KMS-11 (cell line): ENCODE data around the gene SMG7.

Experiments
- H2AFZ ChIP-seq: fragments of 200-600 bp; sonication (generic); 2 replicates; pipeline ENCODE4 v1.6.1; 2016; ENCODE audit warnings: antibody characterized with exemption, mixed run types, low read depth
- H3K27ac ChIP-seq: fragments of 200-600 bp; sonication (generic); 2 replicates; pipeline ENCODE4 v1.6.1; 2016; ENCODE audit warnings: mild to moderate bottlenecking, mixed run types
- H3K27me3 ChIP-seq: fragments of 200-600 bp; sonication (generic); 2 replicates; pipeline ENCODE4 v1.6.1; 2017; ENCODE audit warnings: mild to moderate bottlenecking, low read depth, mixed run types, moderate library complexity; ENCODE audit not compliant: insufficient read depth
- H3K36me3 ChIP-seq: fragments of 200-600 bp; sonication (generic); 2 replicates; pipeline ENCODE4 v1.6.1; 2017; ENCODE audit warnings: mild to moderate bottlenecking, mixed run types; ENCODE audit not compliant: insufficient read depth
- H3K4me1 ChIP-seq: fragments of 200-600 bp; sonication (generic); 2 replicates; pipeline ENCODE4 v1.6.1; 2016; ENCODE audit warnings: mild to moderate bottlenecking, low read depth, mixed run types; ENCODE audit not compliant: poor library complexity, severe bottlenecking
- H3K4me2 ChIP-seq: fragments of 200-600 bp; sonication (generic); 2 replicates; pipeline ENCODE4 v1.7.0; 2016; ENCODE audit warnings: mild to moderate bottlenecking, mixed run types
- H3K4me3 ChIP-seq: fragments of 200-600 bp; sonication (generic); IDR thresholded peaks from 2 replicates; pipeline ENCODE4 v1.6.1; 2017; ENCODE audit warnings: low read depth, low read length, mixed read lengths; ENCODE audit not compliant: insufficient read depth
- H3K79me2 ChIP-seq: fragments of 200-600 bp; sonication (generic); 2 replicates; pipeline ENCODE4 v1.6.1; 2016; ENCODE audit warnings: low read depth, mixed run types; ENCODE audit not compliant: insufficient read depth
- H3K9ac ChIP-seq: fragments of 200-600 bp; sonication (generic); 2 replicates; pipeline ENCODE4 v1.6.1; 2016; ENCODE audit warnings: mild to moderate bottlenecking, mixed run types
- H4K20me1 ChIP-seq: fragments of 200-600 bp; sonication (generic); 2 replicates; pipeline ENCODE4 v1.6.1; 2016; ENCODE audit warnings: mild to moderate bottlenecking, mixed run types; ENCODE audit not compliant: insufficient read depth
- CTCF ChIP-seq: fragments of 200-600 bp; sonication (generic); conservative IDR thresholded peaks from 2 replicates; pipeline ENCODE4 v1.6.1; 2017; ENCODE audit warnings: low read depth, mild to moderate bottlenecking, antibody characterized with exemption, low read length, moderate library complexity, mixed read lengths

The SMG7 gene

GRCh38 chr1:183544598-183545297 is 72.4 kb downstream of the SMG7 start:
- H3K36me3 ChIP-seq = peaks cover 39% of the 10 kb centered on the region; the same call in 1 of the 2 replicates
- H3K4me1 ChIP-seq = no peaks in the 10 kb centered on the region
- no peaks in the 10 kb centered on the region for H4K20me1 ChIP-seq
- no peak overlapping the region for H2AFZ ChIP-seq
- no peak overlapping the region for H3K27ac ChIP-seq
- no peak overlapping the region for H3K9ac ChIP-seq
- no peaks in the 10 kb centered on the region for H3K79me2 ChIP-seq
- no peak overlapping the region for H3K4me3 ChIP-seq
- TF ChIP-seq CTCF = no peak
- no peaks in the 10 kb centered on the region for H3K27me3 ChIP-seq
- H3K4me2 ChIP-seq = no peak overlapping the region

GRCh38 chr1:183546427-183546826 is 74.1 kb downstream of the SMG7 start:
- no peak overlapping the region for H2AFZ ChIP-seq
- no peak overlapping the region for H3K4me2 ChIP-seq
- H4K20me1 ChIP-seq = no peaks in the 10 kb centered on the region
- no peaks in the 10 kb centered on the region for H3K27me3 ChIP-seq
- H3K9ac ChIP-seq = no peak overlapping the region
- H3K79me2 ChIP-seq = no peaks in the 10 kb centered on the region
- H3K4me3 ChIP-seq = no peak overlapping the region
- H3K27ac ChIP-seq = no peak overlapping the region
- H3K4me1 ChIP-seq = no peaks in the 10 kb centered on the region
- TF ChIP-seq CTCF = no peak
- peaks cover 41% of the 10 kb centered on the region; the same call in 1 of the 2 replicates for H3K36me3 ChIP-seq

GRCh38 chr1:183548116-183548515 is 75.8 kb downstream of the SMG7 start:
- TF ChIP-seq CTCF = no peak
- H3K4me1 ChIP-seq = no peaks in the 10 kb centered on the region
- H3K79me2 ChIP-seq = no peaks in the 10 kb centered on the region
- no peak overlapping the region for H3K9ac ChIP-seq
- no peaks in the 10 kb centered on the region for H3K27me3 ChIP-seq
- no peak overlapping the region for H2AFZ ChIP-seq
- H4K20me1 ChIP-seq = no peaks in the 10 kb centered on the region
- H3K4me3 ChIP-seq = no peak overlapping the region
- H3K27ac ChIP-seq = no peak overlapping the region
- peaks cover 36% of the 10 kb centered on the region; the same call in 1 of the 2 replicates for H3K36me3 ChIP-seq
- H3K4me2 ChIP-seq = no peak overlapping the region

- Histone ChIP-seq H3K36me3 (peaks cover 28% of the 10 kb centered on the region; the same call in 1 of the 2 replicates), H3K4me2 (no peak overlapping the region), H3K9ac (no peak overlapping the region), H4K20me1 (no peaks in the 10 kb centered on the region), H3K4me3 (no peak overlapping the region), H3K27ac (no peak overlapping the region), H3K27me3 (no peaks in the 10 kb centered on the region), H3K79me2 (no peaks in the 10 kb centered on the region), H3K4me1 (no peaks in the 10 kb centered on the region), H2AFZ (no peak overlapping the region)
- no peak for TF ChIP-seq CTCF
These were observed 78.6 kb downstream of the SMG7 start for GRCh38 chr1:183550915-183551314.
